Endothelial cell of umbilical vein (primary cell): ENCODE data around the gene VIL1. TPM values are rescaled to one million over a fixed set of nuclear protein-coding genes. Genes with fewer than 3 reads are reported as not detected.

Experiments
- BruUV-seq: library from RNA; stranded (reverse); fragments of 400-500 nt; replicated peaks from 2 replicates; lab custom pipeline; 2021; lab: Mats Ljungman, UMichigan
- CTCF ChIA-PET: fragments of 300-600, 350-600 bp; sonication (Branson Sonifier 250); formaldehyde crosslinking; loops from one replicate; lab custom pipeline; 2021; ENCODE audit warnings: antibody characterized with exemption, inconsistent platforms; lab: Charles Lee
- POLR2A ChIA-PET: fragments of 300-600, 350-600 bp; sonication (Branson Sonifier 250); formaldehyde crosslinking; loops from one replicate; lab custom pipeline; 2021; ENCODE audit warnings: antibody characterized with exemption, inconsistent platforms; lab: Charles Lee
- DNase-seq: peaks from one replicate; pipeline ENCODE4 v3.0.0-alpha.2; 2011; ENCODE audit warnings: low read depth, low spot score
- FAIRE-seq: peaks from 2 replicates; lab custom pipeline; 2011; peaks lifted over from hg19 to GRCh38; lab: Jason Lieb, UNC
- H2AFZ ChIP-seq: 2 replicates; pipeline ENCODE4 v1.6.0; 2012; ENCODE audit warnings: low read depth, low read length, control low read depth, inconsistent platforms
- H3K27ac ChIP-seq: 2 replicates; pipeline ENCODE4 v1.5.1; 2011; ENCODE audit warnings: low read depth, mild to moderate bottlenecking, control low read depth, low read length, moderate library complexity; ENCODE audit not compliant: insufficient read depth
- H3K27me3 ChIP-seq, 2 experiments: 2 replicates each; pipeline versions ENCODE4 v1.6.0 to v1.6.1; 2011; ENCODE audit warnings: low read length in 2 of 2, mixed read lengths in 1 of 2; ENCODE audit not compliant: control insufficient read depth in 2 of 2, insufficient read depth in 2 of 2
- H3K36me3 ChIP-seq, 2 experiments: 2 replicates in 1 of 2; 3 replicates in 1 of 2; pipeline ENCODE4 v1.5.1; 2011; ENCODE audit warnings: low read length in 2 of 2, mild to moderate bottlenecking in 1 of 2, moderate library complexity in 1 of 2; ENCODE audit not compliant: control insufficient read depth in 2 of 2, insufficient read depth in 2 of 2; ENCODE audit errors: extremely low read depth in 1 of 2
- H3K4me1 ChIP-seq: 3 replicates; pipeline ENCODE4 v1.5.1; 2011; ENCODE audit warnings: mild to moderate bottlenecking, low read length; ENCODE audit not compliant: control insufficient read depth, insufficient read depth; ENCODE audit errors: extremely low read depth
- H3K4me2 ChIP-seq: 2 replicates; pipeline ENCODE4 v1.6.1; 2011; ENCODE audit warnings: low read length, control low read depth, mixed read lengths; ENCODE audit not compliant: insufficient read depth
- H3K4me3 ChIP-seq, 3 experiments: fragments of 200-600 bp in 1 of 3; sonication (generic), shearing (Covaris generic) in 1 of 3; replicated peaks in 1 of 3; 2 replicates each; pipeline ENCODE4 v1.5.1; 2011 to 2016; ENCODE audit warnings: control low read depth in 3 of 3, low read length in 3 of 3, mild to moderate bottlenecking in 2 of 3, inconsistent platforms in 1 of 3, low read depth in 1 of 3, moderate library complexity in 1 of 3; ENCODE audit not compliant: insufficient read depth in 1 of 3
- H3K79me2 ChIP-seq: 2 replicates; pipeline ENCODE4 v1.6.0; 2012; ENCODE audit warnings: low read length, inconsistent platforms; ENCODE audit not compliant: control insufficient read depth, insufficient read depth
- H3K9ac ChIP-seq: replicated peaks from 2 replicates; pipeline ENCODE3; 2011; ENCODE audit warnings: low read length, control low read depth; ENCODE audit not compliant: insufficient read depth; ENCODE audit errors: extremely low read depth
- H3K9me1 ChIP-seq: replicated peaks from 3 replicates; pipeline ENCODE4 v1.6.0; 2011; ENCODE audit warnings: mild to moderate bottlenecking, low read length; ENCODE audit not compliant: control insufficient read depth, insufficient read depth; ENCODE audit errors: extremely low read depth
- H3K9me3 ChIP-seq: replicated peaks from 2 replicates; pipeline ENCODE4 v1.5.1; 2012; ENCODE audit warnings: low read length, inconsistent platforms; ENCODE audit not compliant: control insufficient read depth, insufficient read depth
- H4K20me1 ChIP-seq: replicated peaks from 2 replicates; pipeline ENCODE3; 2011; ENCODE audit warnings: mild to moderate bottlenecking, low read length; ENCODE audit not compliant: control insufficient read depth, insufficient read depth; ENCODE audit errors: extremely low read depth
- EZH2 ChIP-seq: IDR thresholded peaks from 2 replicates; pipeline ENCODE4 v1.6.1; 2012; ENCODE audit warnings: borderline replicate concordance, low read depth, mild to moderate bottlenecking, moderate library complexity, low read length, inconsistent platforms; ENCODE audit not compliant: severe bottlenecking
- FOS ChIP-seq: IDR thresholded peaks from 2 replicates; pipeline ENCODE4 v1.6.1; 2011; ENCODE audit warnings: mild to moderate bottlenecking, low read length, moderate library complexity, borderline replicate concordance; ENCODE audit not compliant: insufficient read depth
- GATA2 ChIP-seq: IDR thresholded peaks from 2 replicates; pipeline ENCODE4 v1.7.0; 2011; ENCODE audit warnings: low read depth, mild to moderate bottlenecking, moderate library complexity, mixed read lengths, low read length; ENCODE audit not compliant: insufficient read length, insufficient read depth
- JUN ChIP-seq: IDR thresholded peaks from 2 replicates; pipeline ENCODE4 v1.6.1; 2011; ENCODE audit warnings: borderline replicate concordance, low read depth; ENCODE audit not compliant: insufficient read length, insufficient read depth
- MYC ChIP-seq: IDR thresholded peaks from one replicate; pipeline ENCODE4 v1.6.1; 2011; ENCODE audit warnings: mild to moderate bottlenecking, low read depth, low read length
- POLR2A ChIP-seq: IDR thresholded peaks from 2 replicates; pipeline ENCODE4 v1.6.1; 2012; ENCODE audit warnings: low read depth, mild to moderate bottlenecking, control low read depth, low read length
- POLR2AphosphoS5 ChIP-seq: IDR thresholded peaks from 2 replicates; pipeline ENCODE4 v1.6.1; 2012; ENCODE audit warnings: low read depth, mild to moderate bottlenecking, control low read depth, low read length, moderate library complexity; ENCODE audit not compliant: insufficient read depth
- dilution Hi-C: fragments of 300-500 bp; cut with MboI; formaldehyde crosslinking; loops from one replicate; pipeline ENCODE4 v1.15.0; 2019; ENCODE audit warnings: low sequenced_read_pairs; ENCODE audit not compliant: extremely low pct_ligation_motif_present
- intact Hi-C: fragments of 100-400 bp; cut with micrococcal nuclease; formaldehyde crosslinking; loops from one replicate; pipeline ENCODE4 v1.10.0; 2022
- polyA plus RNA-seq, 4 experiments: library from polyadenylated mRNA; depleted of rRNA in 3 of 4; stranded (reverse) in 3 of 4; unstranded in 1 of 4; fragments of >200 nt; gene quantifications; 2 replicates each; pipeline versions ENCODE4 v1.2.1 to v1.2.3, GENCODE V29; 2011 to 2012; ENCODE audit warnings: missing spikeins in 1 of 4
- total RNA-seq: library from RNA; stranded (reverse); gene quantifications from 2 replicates; pipeline ENCODE4 v1.2.3, GENCODE V29; 2021
- TF ChIP-seq, protein P1 (sequence below), 2 donors: IDR thresholded peaks; 1 replicate in 1 of 2; 2 replicates in 1 of 2; pipeline ENCODE4 v1.5.1; 2011; ENCODE audit warnings: low read length in 2 of 2, mild to moderate bottlenecking in 2 of 2, moderate library complexity in 2 of 2, control low read depth in 1 of 2, inconsistent platforms in 1 of 2, low read depth in 1 of 2; ENCODE audit not compliant: insufficient read depth in 1 of 2; ENCODE audit errors: extremely low read depth in 1 of 2
- TF ChIP-seq, protein P2 (sequence below): IDR thresholded peaks from 2 replicates; pipeline ENCODE4 v1.6.1; 2011; ENCODE audit not compliant: insufficient read depth, insufficient read length

VIL1 gene
- total and polyA plus RNA-seq, 2 donors (not counting 3 experiments of a cell fraction or from before 2014, with no cell fraction given): not detected

DNA sequence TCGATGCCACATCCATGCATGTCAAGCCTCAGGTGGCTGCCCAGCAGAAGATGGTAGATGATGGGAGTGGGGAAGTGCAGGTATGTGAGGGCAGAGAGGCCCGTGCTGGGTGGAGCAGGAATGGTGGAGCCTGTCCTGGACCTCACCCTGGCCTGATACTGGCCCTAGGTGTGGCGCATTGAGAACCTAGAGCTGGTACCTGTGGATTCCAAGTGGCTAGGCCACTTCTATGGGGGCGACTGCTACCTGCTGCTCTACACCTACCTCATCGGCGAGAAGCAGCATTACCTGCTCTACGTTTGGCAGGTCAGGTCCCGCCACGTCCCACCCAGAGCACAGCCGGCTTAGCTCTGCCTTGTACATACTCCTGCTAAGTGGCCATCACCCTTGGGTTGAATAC lies 13.0 kb downstream of the VIL1 start:
- CTCF ChIA-PET: interaction anchor here (1.0 to 1.6 kb wide), 2 partner anchors 9 to 49 kb away, joined by 3 to 5 read pairs; no protein-coding TSS in a partner anchor
- no peak overlapping the region for H2AFZ ChIP-seq
- no peak overlapping the region for H3K9ac ChIP-seq
- TF ChIP-seq EZH2 (no peak), POLR2A (no peak), JUN (no peak)
- TF ChIP-seq, protein P1, sequence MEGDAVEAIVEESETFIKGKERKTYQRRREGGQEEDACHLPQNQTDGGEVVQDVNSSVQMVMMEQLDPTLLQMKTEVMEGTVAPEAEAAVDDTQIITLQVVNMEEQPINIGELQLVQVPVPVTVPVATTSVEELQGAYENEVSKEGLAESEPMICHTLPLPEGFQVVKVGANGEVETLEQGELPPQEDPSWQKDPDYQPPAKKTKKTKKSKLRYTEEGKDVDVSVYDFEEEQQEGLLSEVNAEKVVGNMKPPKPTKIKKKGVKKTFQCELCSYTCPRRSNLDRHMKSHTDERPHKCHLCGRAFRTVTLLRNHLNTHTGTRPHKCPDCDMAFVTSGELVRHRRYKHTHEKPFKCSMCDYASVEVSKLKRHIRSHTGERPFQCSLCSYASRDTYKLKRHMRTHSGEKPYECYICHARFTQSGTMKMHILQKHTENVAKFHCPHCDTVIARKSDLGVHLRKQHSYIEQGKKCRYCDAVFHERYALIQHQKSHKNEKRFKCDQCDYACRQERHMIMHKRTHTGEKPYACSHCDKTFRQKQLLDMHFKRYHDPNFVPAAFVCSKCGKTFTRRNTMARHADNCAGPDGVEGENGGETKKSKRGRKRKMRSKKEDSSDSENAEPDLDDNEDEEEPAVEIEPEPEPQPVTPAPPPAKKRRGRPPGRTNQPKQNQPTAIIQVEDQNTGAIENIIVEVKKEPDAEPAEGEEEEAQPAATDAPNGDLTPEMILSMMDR (IDR thresholded peaks at IDR 0.05; ENCODE audit: extremely low read depth in 1 of 2, insufficient read depth in 1 of 2, low read depth in 1 of 2, low read length in 2 of 2): no peak
- dilution Hi-C loops: no loop called here
- no peaks in the 10 kb centered on the region for H4K20me1 ChIP-seq
- intact Hi-C loops: no loop called here
- H3K79me2 ChIP-seq: no peaks in the 10 kb centered on the region
- H3K4me1 ChIP-seq: no peaks in the 10 kb centered on the region
- no peak for DNase-seq
- no peak overlapping the region for H3K4me2 ChIP-seq
- H3K4me3 ChIP-seq: no peak overlapping the region
- H3K36me3 ChIP-seq: no peaks in the 10 kb centered on the region
- H3K9me3 ChIP-seq: no peaks in the 10 kb centered on the region
- no TSS peak for BruUV-seq
- no peak for FAIRE-seq
- no peaks in the 10 kb centered on the region for H3K27me3 ChIP-seq
- H3K9me1 ChIP-seq: no peaks in the 10 kb centered on the region
- POLR2A ChIA-PET: no interaction called here
- no peak overlapping the region for H3K27ac ChIP-seq

DNA sequence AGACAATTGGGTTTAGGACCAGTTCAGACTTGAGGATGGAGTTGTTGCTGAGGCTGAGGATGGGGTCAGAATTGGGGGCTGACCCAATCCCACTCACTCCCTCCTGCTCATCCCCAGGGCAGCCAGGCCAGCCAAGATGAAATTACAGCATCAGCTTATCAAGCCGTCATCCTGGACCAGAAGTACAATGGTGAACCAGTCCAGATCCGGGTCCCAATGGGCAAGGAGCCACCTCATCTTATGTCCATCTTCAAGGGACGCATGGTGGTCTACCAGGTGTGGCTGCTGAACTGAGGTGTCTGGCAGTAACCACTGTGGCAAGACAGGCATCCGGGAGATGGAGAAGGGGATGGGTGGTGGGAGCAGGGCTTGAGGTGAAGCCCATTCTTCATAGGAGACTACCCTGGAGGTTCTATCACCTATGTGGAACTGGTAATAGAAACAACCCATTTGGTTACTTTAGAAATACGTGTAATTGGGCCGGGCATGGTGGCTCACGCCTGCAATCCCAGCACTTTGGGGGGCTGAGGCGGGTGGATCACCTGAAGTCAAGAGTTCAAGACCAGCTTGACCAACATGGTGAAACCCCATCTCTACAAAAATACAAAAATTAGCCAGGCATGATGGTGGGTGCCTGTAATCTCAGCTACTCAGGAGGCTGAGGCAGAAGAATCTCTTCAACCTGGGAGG lies 13.9 kb downstream of the VIL1 start:
- Histone ChIP-seq H3K27me3 (no peaks in the 10 kb centered on the region), H3K27ac (no peak overlapping the region), H3K9ac (no peak overlapping the region), H3K9me1 (no peaks in the 10 kb centered on the region), H2AFZ (no peak overlapping the region), H3K4me2 (no peak overlapping the region), H3K4me1 (no peaks in the 10 kb centered on the region), H3K79me2 (no peaks in the 10 kb centered on the region), H4K20me1 (no peaks in the 10 kb centered on the region), H3K36me3 (no peaks in the 10 kb centered on the region), H3K9me3 (no peaks in the 10 kb centered on the region), H3K4me3 (no peak overlapping the region)
- DNase-seq: no peak
- ChIA-PET CTCF (no interaction called here), POLR2A (no interaction called here)
- no TSS peak for BruUV-seq
- no peak for FAIRE-seq
- TF ChIP-seq POLR2A: no peak
- TF ChIP-seq, protein P1 (IDR thresholded peaks at IDR 0.05; ENCODE audit: extremely low read depth in 1 of 2, insufficient read depth in 1 of 2, low read depth in 1 of 2, low read length in 2 of 2): no peak
- TF ChIP-seq FOS: no peak
- no peak for TF ChIP-seq MYC
- TF ChIP-seq, protein P2, sequence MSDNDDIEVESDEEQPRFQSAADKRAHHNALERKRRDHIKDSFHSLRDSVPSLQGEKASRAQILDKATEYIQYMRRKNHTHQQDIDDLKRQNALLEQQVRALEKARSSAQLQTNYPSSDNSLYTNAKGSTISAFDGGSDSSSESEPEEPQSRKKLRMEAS: no peak
- no peak for TF ChIP-seq EZH2
- no peak for TF ChIP-seq GATA2
- TF ChIP-seq POLR2AphosphoS5: no peak
- TF ChIP-seq JUN: no peak
- dilution Hi-C loops (no loop called here), intact Hi-C loops (no loop called here)
